HepG2 (cell line): Measurements from ENCODE around the gene CCDC85C. TPM values are rescaled to one million over a fixed set of nuclear protein-coding genes. Genes with fewer than 3 reads are reported as not detected.
A peak's percentile ranks its signal among the peaks of the same experiment; 100 is the strongest.

Experiments used
- ARHGAP35 ChIP-seq: sonication (generic); formaldehyde crosslinking; IDR thresholded peaks from 2 replicates; pipeline ENCODE4 v1.9.0; 2022; ENCODE audit warnings: mild to moderate bottlenecking, inconsistent platforms, moderate library complexity, missing genetic modification reagents, borderline replicate concordance
- ATF7-NPFF ChIP-seq: sonication (generic); formaldehyde crosslinking; IDR thresholded peaks from 2 replicates; pipeline ENCODE4 v1.8.1; 2023; ENCODE audit warnings: mild to moderate bottlenecking, low read depth, missing genetic modification reagents, moderate library complexity
- CBX1 ChIP-seq: IDR thresholded peaks from one replicate; pipeline ENCODE4 v1.6.1; 2016; ENCODE audit warnings: antibody characterized with exemption, low read depth
- DMAP1 ChIP-seq: IDR thresholded peaks from 2 replicates; pipeline ENCODE4 v1.6.1; 2016
- MAF1 ChIP-seq: sonication (generic); formaldehyde crosslinking; IDR thresholded peaks from 2 replicates; pipeline ENCODE4 v1.5.0; 2020; ENCODE audit warnings: missing genetic modification reagents, borderline replicate concordance
- MED8 ChIP-seq: sonication (generic); formaldehyde crosslinking; IDR thresholded peaks from 2 replicates; pipeline ENCODE4 v1.8.1; 2023; ENCODE audit warnings: mild to moderate bottlenecking, missing genetic modification reagents; ENCODE audit not compliant: insufficient replicate concordance
- NR1H2 ChIP-seq: sonication (generic); formaldehyde crosslinking; IDR thresholded peaks from 2 replicates; pipeline ENCODE4 v1.8.1; 2022; ENCODE audit warnings: low read depth, missing genetic modification reagents, borderline replicate concordance
- PAF1 ChIP-seq: IDR thresholded peaks from 2 replicates; pipeline ENCODE4 v1.6.1; 2016; ENCODE audit warnings: missing genetic modification reagents, missing compliant biosample characterization
- REPIN1 ChIP-seq: sonication (generic); formaldehyde crosslinking; IDR thresholded peaks from 2 replicates; pipeline ENCODE4 v1.8.0; 2022; ENCODE audit warnings: missing genetic modification reagents, low read depth, mild to moderate bottlenecking, borderline replicate concordance
- SIN3A ChIP-seq: IDR thresholded peaks from 2 replicates; pipeline ENCODE4 v1.6.1; 2011; ENCODE audit warnings: low read depth, mild to moderate bottlenecking, control low read depth, low read length, borderline replicate concordance
- SMAD3 ChIP-seq: sonication (generic); formaldehyde crosslinking; IDR thresholded peaks from 2 replicates; pipeline ENCODE4 v1.4.0; 2020; ENCODE audit warnings: missing genetic modification reagents
- TP53 ChIP-seq: sonication (generic); formaldehyde crosslinking; conservative IDR thresholded peaks from 2 replicates; pipeline ENCODE4 v1.4.0; 2020; ENCODE audit warnings: missing genetic modification reagents
- ZNF124 ChIP-seq: sonication (generic); formaldehyde crosslinking; IDR thresholded peaks from 2 replicates; pipeline ENCODE4 v1.4.0; 2020; ENCODE audit warnings: missing genetic modification reagents
- ZNF136 ChIP-seq: sonication (generic); formaldehyde crosslinking; IDR thresholded peaks from 2 replicates; pipeline ENCODE4 v1.8.1; 2022; ENCODE audit warnings: low read depth, mild to moderate bottlenecking, moderate library complexity, missing genetic modification reagents
- ZNF446 ChIP-seq: sonication (generic); formaldehyde crosslinking; IDR thresholded peaks from 2 replicates; pipeline ENCODE4 v1.5.0; 2020; ENCODE audit warnings: mild to moderate bottlenecking, missing genetic modification reagents
- ZNF772 ChIP-seq: sonication (generic); formaldehyde crosslinking; IDR thresholded peaks from 2 replicates; pipeline ENCODE4 v1.5.0; 2020; ENCODE audit warnings: mild to moderate bottlenecking, missing genetic modification reagents
- polyA plus RNA-seq, 8 experiments: library from polyadenylated mRNA; depleted of rRNA in 3 of 8; stranded (reverse) in 7 of 8; unstranded in 1 of 8; fragments of >200 nt; fragmentation: Illumina TruSeq in 4 of 8; extraction: Trizol in 4 of 8; gene quantifications; 2 replicates each; pipeline versions ENCODE4 v1.2.1 to v1.2.3, GENCODE V29; 2011 to 2016; ENCODE audit warnings: low read depth in 4 of 8, missing spikeins in 1 of 8, mixed read lengths in 1 of 8; ENCODE audit not compliant: insufficient read depth in 1 of 8
- total RNA-seq, 5 experiments: library from RNA; depleted of rRNA; stranded (reverse); fragments of >200 nt; fragmentation: Illumina TruSeq; extraction: Trizol; gene quantifications; 2 replicates each; pipeline ENCODE4 v1.2.3, GENCODE V29; 2016; ENCODE audit warnings: low read depth in 1 of 5
- TF ChIP-seq, protein P1 (sequence below): sonication (generic); formaldehyde crosslinking; IDR thresholded peaks from 2 replicates; pipeline ENCODE4 v1.5.0; 2020; ENCODE audit warnings: mild to moderate bottlenecking, missing genetic modification reagents, moderate library complexity
- TF ChIP-seq, protein P2 (sequence below): IDR thresholded peaks from 2 replicates; pipeline ENCODE4 v1.6.1; 2012; ENCODE audit warnings: low read depth, low read length, improper control_type of control experiment
- TF ChIP-seq, protein P3 (sequence below): IDR thresholded peaks from 2 replicates; pipeline ENCODE4 v1.6.1; 2016; ENCODE audit warnings: missing biosample characterization, missing genetic modification reagents, low read depth
- TF ChIP-seq, protein P4 (sequence below): sonication (generic); formaldehyde crosslinking; IDR thresholded peaks from 2 replicates; pipeline ENCODE4 v1.5.1; 2020; ENCODE audit warnings: missing genetic modification reagents, mild to moderate bottlenecking, borderline replicate concordance
- TF ChIP-seq, protein P5 (sequence below): sonication (generic); formaldehyde crosslinking; IDR thresholded peaks from 2 replicates; pipeline ENCODE4 v1.4.0; 2020; ENCODE audit warnings: missing genetic modification reagents

Gene CCDC85C
- total and polyA plus RNA-seq, 2 of the 13 experiments (the other 11 are each of a cell fraction or from before 2014, with no cell fraction given): 18.8 to 43.8 TPM

DNA sequence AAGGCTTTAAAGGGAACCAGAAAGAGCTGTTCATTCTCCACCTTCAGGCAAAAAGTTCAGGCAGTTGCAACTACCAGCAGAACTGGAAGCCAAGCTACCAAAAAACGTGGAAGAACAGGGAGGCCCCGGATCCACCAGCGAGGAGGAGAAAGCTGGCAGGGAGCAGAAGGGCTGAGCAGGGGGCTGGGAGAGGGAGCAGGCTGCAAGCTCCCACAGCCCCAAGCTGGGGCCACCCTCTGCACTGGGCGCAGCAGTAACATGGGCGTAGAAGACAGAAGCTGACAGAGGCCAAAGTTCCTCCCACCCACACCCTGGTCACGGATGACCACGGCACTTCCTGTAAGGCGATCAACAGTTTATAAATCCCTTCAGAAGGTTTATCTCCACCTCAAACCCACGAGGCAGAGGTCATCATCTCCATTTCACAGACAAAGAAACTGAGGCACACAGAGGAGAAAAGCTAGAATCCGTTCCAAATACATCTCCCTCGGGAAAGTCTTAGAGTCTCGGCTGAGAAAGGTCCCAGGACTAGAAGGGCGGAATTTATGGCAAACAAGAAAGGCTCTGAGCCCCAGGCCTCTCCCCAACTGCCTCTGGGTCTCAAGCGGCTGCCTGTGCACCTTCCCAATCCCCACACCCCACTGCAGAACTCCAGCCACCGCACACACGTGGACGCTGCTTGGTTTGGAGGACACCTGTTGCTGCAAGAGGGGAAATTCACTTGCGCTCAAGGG lies 1.8 kb downstream of the CCDC85C start (continued):
- TF ChIP-seq, protein P1, sequence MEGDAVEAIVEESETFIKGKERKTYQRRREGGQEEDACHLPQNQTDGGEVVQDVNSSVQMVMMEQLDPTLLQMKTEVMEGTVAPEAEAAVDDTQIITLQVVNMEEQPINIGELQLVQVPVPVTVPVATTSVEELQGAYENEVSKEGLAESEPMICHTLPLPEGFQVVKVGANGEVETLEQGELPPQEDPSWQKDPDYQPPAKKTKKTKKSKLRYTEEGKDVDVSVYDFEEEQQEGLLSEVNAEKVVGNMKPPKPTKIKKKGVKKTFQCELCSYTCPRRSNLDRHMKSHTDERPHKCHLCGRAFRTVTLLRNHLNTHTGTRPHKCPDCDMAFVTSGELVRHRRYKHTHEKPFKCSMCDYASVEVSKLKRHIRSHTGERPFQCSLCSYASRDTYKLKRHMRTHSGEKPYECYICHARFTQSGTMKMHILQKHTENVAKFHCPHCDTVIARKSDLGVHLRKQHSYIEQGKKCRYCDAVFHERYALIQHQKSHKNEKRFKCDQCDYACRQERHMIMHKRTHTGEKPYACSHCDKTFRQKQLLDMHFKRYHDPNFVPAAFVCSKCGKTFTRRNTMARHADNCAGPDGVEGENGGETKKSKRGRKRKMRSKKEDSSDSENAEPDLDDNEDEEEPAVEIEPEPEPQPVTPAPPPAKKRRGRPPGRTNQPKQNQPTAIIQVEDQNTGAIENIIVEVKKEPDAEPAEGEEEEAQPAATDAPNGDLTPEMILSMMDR (CRISPR knock-in tag): peak; percentile 36; the same call in 1 of the 2 replicates
- TF ChIP-seq, protein P2, sequence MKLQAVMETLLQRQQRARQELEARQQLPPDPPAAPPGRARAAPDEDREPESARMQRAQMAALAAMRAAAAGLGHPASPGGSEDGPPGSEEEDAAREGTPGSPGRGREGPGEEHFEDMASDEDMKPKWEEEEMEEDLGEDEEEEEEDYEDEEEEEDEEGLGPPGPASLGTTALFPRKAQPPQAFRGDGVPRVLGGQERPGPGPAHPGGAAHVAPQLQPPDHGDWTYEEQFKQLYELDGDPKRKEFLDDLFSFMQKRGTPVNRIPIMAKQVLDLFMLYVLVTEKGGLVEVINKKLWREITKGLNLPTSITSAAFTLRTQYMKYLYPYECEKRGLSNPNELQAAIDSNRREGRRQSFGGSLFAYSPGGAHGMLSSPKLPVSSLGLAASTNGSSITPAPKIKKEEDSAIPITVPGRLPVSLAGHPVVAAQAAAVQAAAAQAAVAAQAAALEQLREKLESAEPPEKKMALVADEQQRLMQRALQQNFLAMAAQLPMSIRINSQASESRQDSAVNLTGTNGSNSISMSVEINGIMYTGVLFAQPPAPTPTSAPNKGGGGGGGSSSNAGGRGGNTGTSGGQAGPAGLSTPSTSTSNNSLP: no peak
- TF ChIP-seq ZNF136 (no peak), MED8 (CRISPR knock-in tag) (peak; percentile 33), ARHGAP35 (CRISPR knock-in tag) (no peak), ATF7-NPFF (no peak), REPIN1 (CRISPR knock-in tag) (no peak), ZNF124 (CRISPR knock-in tag) (no peak), TP53 (CRISPR knock-in tag) (no peak), CBX1 (no peak), NR1H2 (no peak), ZNF446 (CRISPR knock-in tag) (no peak), ZNF772 (CRISPR knock-in tag) (no peak), SIN3A (peak; percentile 64; the same call in 1 of the 2 replicates), MAF1 (CRISPR knock-in tag) (no peak), DMAP1 (peak; percentile 40; the same call in 1 of the 2 replicates), SMAD3 (no peak), PAF1 (CRISPR knock-in tag) (no peak)
- TF ChIP-seq, protein P3, sequence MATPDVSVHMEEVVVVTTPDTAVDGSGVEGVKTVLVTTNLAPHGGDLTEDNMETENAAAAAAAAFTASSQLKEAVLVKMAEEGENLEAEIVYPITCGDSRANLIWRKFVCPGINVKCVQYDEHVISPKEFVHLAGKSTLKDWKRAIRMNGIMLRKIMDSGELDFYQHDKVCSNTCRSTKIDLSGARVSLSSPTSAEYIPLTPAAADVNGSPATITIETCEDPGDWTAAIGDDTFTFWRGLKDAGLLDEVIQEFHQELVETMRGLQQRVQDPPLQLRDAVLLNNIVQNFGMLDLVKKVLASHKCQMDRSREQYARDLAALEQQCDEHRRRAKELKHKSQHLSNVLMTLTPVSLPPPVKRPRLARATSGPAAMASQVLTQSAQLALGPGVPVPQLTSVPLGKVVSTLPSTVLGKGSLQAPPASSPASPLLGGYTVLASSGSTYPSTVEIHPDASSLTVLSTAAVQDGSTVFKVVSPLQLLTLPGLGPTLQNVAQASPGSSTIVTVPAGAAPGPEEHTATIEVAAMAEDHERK (CRISPR knock-in tag): no peak
- TF ChIP-seq, protein P4, sequence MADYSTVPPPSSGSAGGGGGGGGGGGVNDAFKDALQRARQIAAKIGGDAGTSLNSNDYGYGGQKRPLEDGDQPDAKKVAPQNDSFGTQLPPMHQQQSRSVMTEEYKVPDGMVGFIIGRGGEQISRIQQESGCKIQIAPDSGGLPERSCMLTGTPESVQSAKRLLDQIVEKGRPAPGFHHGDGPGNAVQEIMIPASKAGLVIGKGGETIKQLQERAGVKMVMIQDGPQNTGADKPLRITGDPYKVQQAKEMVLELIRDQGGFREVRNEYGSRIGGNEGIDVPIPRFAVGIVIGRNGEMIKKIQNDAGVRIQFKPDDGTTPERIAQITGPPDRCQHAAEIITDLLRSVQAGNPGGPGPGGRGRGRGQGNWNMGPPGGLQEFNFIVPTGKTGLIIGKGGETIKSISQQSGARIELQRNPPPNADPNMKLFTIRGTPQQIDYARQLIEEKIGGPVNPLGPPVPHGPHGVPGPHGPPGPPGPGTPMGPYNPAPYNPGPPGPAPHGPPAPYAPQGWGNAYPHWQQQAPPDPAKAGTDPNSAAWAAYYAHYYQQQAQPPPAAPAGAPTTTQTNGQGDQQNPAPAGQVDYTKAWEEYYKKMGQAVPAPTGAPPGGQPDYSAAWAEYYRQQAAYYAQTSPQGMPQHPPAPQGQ (CRISPR knock-in tag): no peak
- TF ChIP-seq, protein P5, sequence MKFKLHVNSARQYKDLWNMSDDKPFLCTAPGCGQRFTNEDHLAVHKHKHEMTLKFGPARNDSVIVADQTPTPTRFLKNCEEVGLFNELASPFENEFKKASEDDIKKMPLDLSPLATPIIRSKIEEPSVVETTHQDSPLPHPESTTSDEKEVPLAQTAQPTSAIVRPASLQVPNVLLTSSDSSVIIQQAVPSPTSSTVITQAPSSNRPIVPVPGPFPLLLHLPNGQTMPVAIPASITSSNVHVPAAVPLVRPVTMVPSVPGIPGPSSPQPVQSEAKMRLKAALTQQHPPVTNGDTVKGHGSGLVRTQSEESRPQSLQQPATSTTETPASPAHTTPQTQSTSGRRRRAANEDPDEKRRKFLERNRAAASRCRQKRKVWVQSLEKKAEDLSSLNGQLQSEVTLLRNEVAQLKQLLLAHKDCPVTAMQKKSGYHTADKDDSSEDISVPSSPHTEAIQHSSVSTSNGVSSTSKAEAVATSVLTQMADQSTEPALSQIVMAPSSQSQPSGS (CRISPR knock-in tag): no peak
